Upper lobe of left lung (tissue), 6 donors: ENCODE data around the gene CUTA. TPM values are rescaled to one million over a fixed set of nuclear protein-coding genes. Genes with fewer than 3 reads are reported as not detected.

ENCODE experiments used
- ATAC-seq, 2 donors: fragments of 200-7000 bp; cut with Tn5 transposase; one replicate each; pipeline ENCODE4 v1.9.1; 2022; ENCODE audit warnings: mild to moderate bottlenecking in 2 of 2, moderate library complexity in 2 of 2; ENCODE audit not compliant: low FRiP score in 2 of 2
- DNase-seq, 2 donors: peaks; one replicate each; pipeline ENCODE4 v3.0.0-alpha.2; 2019 to 2020
- H3K27ac ChIP-seq, 4 donors: fragments of 200-600 bp; sonication (generic); one replicate each; pipeline ENCODE4 v1.5.1; 2016 to 2019
- H3K27me3 ChIP-seq, 4 donors: fragments of 200-600 bp; sonication (generic); one replicate each; pipeline ENCODE4 v1.5.1; 2017 to 2019
- H3K36me3 ChIP-seq, 4 donors: fragments of 200-600 bp; sonication (generic); one replicate each; pipeline ENCODE4 v1.5.1; 2016 to 2019
- H3K4me1 ChIP-seq, 4 donors: fragments of 200-600 bp; sonication (generic); one replicate each; pipeline ENCODE4 v1.5.1; 2018 to 2019
- H3K4me3 ChIP-seq, 4 donors: fragments of 200-600 bp; sonication (generic); one replicate each; pipeline ENCODE4 v1.5.1; 2017 to 2019; ENCODE audit warnings: mild to moderate bottlenecking in 2 of 4, moderate library complexity in 1 of 4
- H3K9me3 ChIP-seq, 4 donors: fragments of 200-600 bp; sonication (generic); one replicate each; pipeline ENCODE4 v1.5.1; 2018 to 2019
- CTCF ChIP-seq, 6 experiments: fragments of 450-650 bp in 4 of 6; fragments of 200-600 bp in 2 of 6; sonication (generic) in 2 of 6; IDR thresholded peaks; one replicate each; pipeline ENCODE4 v1.5.1; 2016 to 2019; ENCODE audit warnings: antibody characterized with exemption in 6 of 6
- EP300 ChIP-seq, 4 donors: sonication (generic); formaldehyde crosslinking; IDR thresholded peaks; one replicate each; pipeline ENCODE4 v1.5.1; 2017; ENCODE audit warnings: antibody characterized with exemption in 4 of 4, control low read depth in 2 of 4
- POLR2A ChIP-seq, 4 donors: fragments of 450-650 bp; IDR thresholded peaks; one replicate each; pipeline ENCODE4 v1.5.1; 2016 to 2017; ENCODE audit warnings: antibody characterized with exemption in 4 of 4, mild to moderate bottlenecking in 2 of 4
- POLR2AphosphoS5 ChIP-seq, 2 donors: sonication (generic); formaldehyde crosslinking; IDR thresholded peaks; one replicate each; pipeline ENCODE4 v1.5.1; 2017; ENCODE audit warnings: antibody characterized with exemption in 2 of 2
- WGBS, 2 donors: methylation state at CpG; one replicate each; pipeline ENCODE4 v1.1.5; 2017 to 2018; 5-methylcytosine and 5-hydroxymethylcytosine counted together
- total RNA-seq, 6 donors: library from RNA; depleted of rRNA in 4 of 6; stranded (reverse); fragments of >200 nt in 4 of 6; gene quantifications; one replicate each; pipeline versions ENCODE4 v1.1.0 to v1.2.1, GENCODE V29; 2016 to 2021
- donor health status: DM: no; HTN: no; CAD: no; lungs with moderate emphysema.
- donor health status: DM: no; HTN: yes; CAD: no; lungs with severe emphysema.

The CUTA gene
- total RNA-seq, 6 donors from 2014 or later: 53.4 to 171 (median 112) TPM

DNA sequence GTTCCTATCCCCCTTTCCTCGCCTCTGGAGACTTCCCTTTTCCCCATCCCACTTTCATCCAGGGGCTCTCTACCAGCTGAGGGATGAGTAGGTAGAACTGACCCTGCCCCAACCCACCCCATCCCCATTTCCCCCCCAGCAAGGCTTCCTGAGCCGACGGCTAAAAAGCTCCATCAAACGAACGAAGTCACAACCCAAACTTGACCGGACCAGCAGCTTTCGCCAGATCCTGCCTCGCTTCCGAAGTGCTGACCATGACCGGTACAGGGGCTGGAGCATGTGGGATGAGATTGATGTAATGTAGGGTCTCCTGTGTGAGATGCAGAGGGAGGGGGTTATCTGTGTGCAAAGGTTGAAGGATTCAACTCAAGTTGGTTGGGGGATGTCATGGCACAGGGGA, 14.6 kb upstream of the CUTA start:
- DNase-seq (no peak), ATAC-seq (no peak)
- WGBS, 2 donors: 82 to 83% methylated on average over 10 of the region's 10 CpGs
- peaks cover 0 to 24% (median 13%) of the 10 kb centered on the region in 4 donors for H3K36me3 ChIP-seq
- H3K4me3 ChIP-seq: no peak overlapping the region
- no peak for TF ChIP-seq EP300 (IDR thresholded peaks at IDR 0.05)
- TF ChIP-seq POLR2AphosphoS5 (IDR thresholded peaks at IDR 0.05): no peak
- TF ChIP-seq CTCF (IDR thresholded peaks at IDR 0.05): no peak
- no peak for TF ChIP-seq POLR2A (IDR thresholded peaks at IDR 0.05)
- no peaks in the 10 kb centered on the region for H3K9me3 ChIP-seq
- no peak overlapping the region for H3K27ac ChIP-seq
- no peaks in the 10 kb centered on the region for H3K27me3 ChIP-seq
- peaks cover 21 to 44% (median 39%) of the 10 kb centered on the region in 4 donors for H3K4me1 ChIP-seq

DNA sequence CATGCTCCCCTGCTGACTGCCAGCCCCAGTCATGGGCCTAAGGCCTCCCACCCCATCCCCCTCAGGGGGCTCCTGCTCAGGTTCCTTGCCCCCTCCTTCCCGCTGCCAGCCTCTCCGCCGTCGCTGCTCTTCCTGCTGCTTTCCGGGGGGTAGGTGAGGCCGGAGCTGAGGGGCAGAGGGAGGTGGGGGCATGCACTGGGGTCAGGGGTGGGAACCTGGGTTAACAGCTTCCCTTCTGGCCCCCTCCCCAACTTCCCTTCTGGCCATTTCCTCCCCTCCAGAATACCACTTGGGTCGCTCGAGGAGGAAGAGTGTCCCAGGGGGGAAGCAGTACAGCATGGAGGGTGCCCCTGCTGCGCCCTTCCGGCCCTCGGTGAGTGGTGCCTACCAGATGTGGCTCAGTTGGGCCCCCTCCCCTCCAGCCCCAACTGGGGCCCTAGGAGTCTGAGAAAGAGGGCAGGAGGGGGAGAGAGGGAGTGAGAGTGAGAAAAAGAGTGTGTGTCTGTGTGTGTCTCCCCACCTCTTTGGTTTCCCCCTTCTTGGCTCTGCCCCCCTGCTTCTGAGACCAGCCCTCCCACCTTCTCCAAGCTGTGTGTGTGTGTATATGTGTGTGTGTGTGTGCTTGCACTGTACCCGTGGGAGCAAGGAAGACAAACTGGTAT, 14.1 kb upstream of the CUTA start:
- ATAC-seq: no peak
- peaks cover 27 to 49% (median 44%) of the 10 kb centered on the region in 4 donors for H3K4me1 ChIP-seq
- peak overlapping the region in 1 of 4 donors; percentile 27 for H3K4me3 ChIP-seq
- WGBS, 2 donors: 42 to 59% methylated on average over 7 to 12 of the region's 12 CpGs
- no peaks in the 10 kb centered on the region for H3K9me3 ChIP-seq
- H3K27ac ChIP-seq: peak overlapping the region in 1 of 4 donors; percentile 25
- peaks cover 0 to 19% (median 9%) of the 10 kb centered on the region in 4 donors for H3K36me3 ChIP-seq
- no peaks in the 10 kb centered on the region for H3K27me3 ChIP-seq
- DNase-seq: no peak
- TF ChIP-seq EP300 (IDR thresholded peaks at IDR 0.05) (no peak), POLR2A (IDR thresholded peaks at IDR 0.05) (no peak), CTCF (IDR thresholded peaks at IDR 0.05) (no peak)

DNA sequence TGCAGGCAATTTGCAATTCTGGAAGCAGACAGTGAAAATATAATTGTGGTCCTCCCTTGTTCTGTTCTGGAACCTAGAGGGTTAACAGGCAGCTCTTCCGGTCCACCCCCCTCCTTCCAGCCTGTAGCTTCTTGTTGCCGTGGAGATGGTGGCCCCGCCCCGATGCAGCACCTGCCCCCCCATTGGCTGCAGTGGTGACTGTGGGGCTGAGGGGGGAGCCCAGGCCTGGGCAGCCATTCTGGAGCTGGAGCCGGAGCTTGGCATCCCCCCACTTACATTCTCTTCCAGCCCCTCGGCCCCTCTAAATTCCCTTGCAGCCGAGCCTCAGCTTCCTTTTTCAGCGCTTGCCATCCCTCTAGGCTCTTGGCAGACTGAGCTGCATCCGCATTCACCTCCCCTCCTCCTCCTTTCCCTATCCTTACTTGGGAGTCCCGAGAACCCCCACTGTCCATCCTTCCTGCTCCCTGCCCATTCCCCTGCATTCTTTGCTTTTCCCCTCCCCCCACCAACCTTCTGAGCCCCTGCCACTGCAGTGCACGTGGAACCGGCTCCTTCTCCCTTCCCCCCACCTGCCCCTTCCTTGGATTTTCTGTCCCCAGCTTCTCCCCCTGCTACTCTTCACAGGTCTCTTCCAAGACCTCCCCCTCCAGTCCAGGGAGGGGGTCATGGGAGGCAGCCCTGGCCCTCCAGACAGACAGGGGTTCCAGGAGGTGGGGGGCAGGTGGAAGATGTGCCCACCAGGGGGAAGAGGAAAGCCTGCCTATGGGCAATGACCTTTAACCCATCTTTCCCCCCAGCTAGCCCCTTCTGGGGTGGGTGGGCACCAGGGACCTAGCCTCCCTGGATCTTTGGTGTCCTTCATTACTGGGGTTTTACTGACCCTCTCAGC, 13.3 kb upstream of the CUTA start:
- peak in 1 of 2 donors; percentile 34 for ATAC-seq
- Histone ChIP-seq H3K27ac (peak overlapping the region in 1 of 4 donors; percentile 25), H3K4me3 (peak overlapping the region in 2 of 4 donors; percentile 22 to 27), H3K4me1 (peaks cover 34 to 57% (median 52%) of the 10 kb centered on the region in 4 donors), H3K27me3 (no peaks in the 10 kb centered on the region), H3K9me3 (no peaks in the 10 kb centered on the region), H3K36me3 (peaks cover 0 to 11% (median 5%) of the 10 kb centered on the region in 4 donors)
- DNase-seq: peak; percentile 45 to 90
- no peak for TF ChIP-seq POLR2AphosphoS5 (IDR thresholded peaks at IDR 0.05)
- no peak for TF ChIP-seq POLR2A (IDR thresholded peaks at IDR 0.05)
- TF ChIP-seq CTCF (IDR thresholded peaks at IDR 0.05): no peak
- no peak for TF ChIP-seq EP300 (IDR thresholded peaks at IDR 0.05)
- 5 to 14% methylated on average over 11 to 12 of the region's 12 CpGs for WGBS, 2 donors

GRCh38 chr6:33430334-33430733, 12.4 kb upstream of the CUTA start:
- H3K4me3 ChIP-seq: peak overlapping the region in 1 of 4 donors; percentile 27
- peaks cover 35 to 58% (median 54%) of the 10 kb centered on the region in 4 donors for H3K4me1 ChIP-seq
- no peaks in the 10 kb centered on the region for H3K27me3 ChIP-seq
- peak overlapping the region in 2 of 4 donors; percentile 31 to 35 for H3K27ac ChIP-seq
- TF ChIP-seq POLR2A (IDR thresholded peaks at IDR 0.05): no peak
- DNase-seq (no peak), ATAC-seq (no peak)
- H3K36me3 ChIP-seq: peaks cover 0 to 3% (median under 1%) of the 10 kb centered on the region in 4 donors
- WGBS, 2 donors: 22 to 48% methylated on average over 2 of the region's 2 CpGs
- H3K9me3 ChIP-seq: no peaks in the 10 kb centered on the region

- Histone ChIP-seq H3K36me3 (no peaks in the 10 kb centered on the region), H3K27ac (peak overlapping the region in 2 of 4 donors; percentile 73 to 95), H3K9me3 (no peaks in the 10 kb centered on the region), H3K4me3 (no peak overlapping the region), H3K27me3 (no peaks in the 10 kb centered on the region), H3K4me1 (peaks cover 40 to 64% (median 58%) of the 10 kb centered on the region in 4 donors)
- ATAC-seq (no peak), DNase-seq (no peak)
- WGBS, 2 donors: 21 to 32% methylated on average over 2 of the region's 2 CpGs
- TF ChIP-seq POLR2AphosphoS5 (IDR thresholded peaks at IDR 0.05) (no peak), EP300 (IDR thresholded peaks at IDR 0.05) (no peak), CTCF (IDR thresholded peaks at IDR 0.05) (no peak), POLR2A (IDR thresholded peaks at IDR 0.05) (peak in 1 of 4 donors; percentile 9)
Measured at GRCh38 chr6:33429750-33430052, 11.8 kb upstream of the CUTA start.
